ENCODE data around the gene OSTF1. TPM values are rescaled to one million over a fixed set of nuclear protein-coding genes. Genes with fewer than 3 reads are reported as not detected.

The OSTF1 gene
- total and polyA plus RNA-seq, 10 of the 15 experiments (the other 5 are each of a cell fraction or from before 2014, with no cell fraction given): 36.2 to 82.4 (median 46.9) TPM

GRCh38 chr9:75069171-75069570, 19.1 kb upstream of the OSTF1 start:
- Histone ChIP-seq H3K4me3 (no peak overlapping the region), H3K4me1 (ENCODE audit: control insufficient read depth, insufficient read depth, low read length) (no peaks in the 10 kb centered on the region; the same call in 1 of the 2 replicates), H3K4me2 (ENCODE audit: control insufficient read depth, insufficient read depth) (no peak overlapping the region), H3K27me3 (replicated peaks in 1 of 2; ENCODE audit: control insufficient read depth in 2 of 2, insufficient read depth in 2 of 2, low read length in 1 of 2) (no peaks in the 10 kb centered on the region), H3K9ac (ENCODE audit: control insufficient read depth, insufficient read depth, low read length) (no peak overlapping the region), H3K36me3 (ENCODE audit: control insufficient read depth in 2 of 2, insufficient read depth in 2 of 2, low read length in 1 of 2) (no peaks in the 10 kb centered on the region), H4K20me1 (ENCODE audit: control insufficient read depth, insufficient read depth) (no peaks in the 10 kb centered on the region), H3K27ac (ENCODE audit: control insufficient read depth, insufficient read depth) (no peak overlapping the region), H3K9me3 (replicated peaks; ENCODE audit: control insufficient read depth, insufficient read depth, low read length) (no peaks in the 10 kb centered on the region), H3K79me2 (ENCODE audit: control insufficient read depth, insufficient read depth, low read length) (no peaks in the 10 kb centered on the region), H2AFZ (ENCODE audit: control insufficient read depth, low read depth, low read length) (no peak overlapping the region)
- BruUV-seq (replicated peaks): no TSS peak
- 79% methylated on average over 2 of the region's 2 CpGs for WGBS (ENCODE audit: insufficient coverage, insufficient replicate concordance, low lambda C conversion rate, missing lambda C conversion rate)
- SMC1A ChIA-PET (ENCODE audit: uncharacterized antibody, unreplicated experiment): interaction anchor here (1.3 kb wide), 1 partner anchor 291 kb away, joined by 4 read pairs; no protein-coding TSS in a partner anchor
- intact Hi-C loops (cut with micrococcal nuclease; ENCODE audit: unreplicated experiment) (no loop called here), in situ Hi-C loops (cut with MboI) (no loop called here)
- no peak for FAIRE-seq
- TF ChIP-seq, protein P1, sequence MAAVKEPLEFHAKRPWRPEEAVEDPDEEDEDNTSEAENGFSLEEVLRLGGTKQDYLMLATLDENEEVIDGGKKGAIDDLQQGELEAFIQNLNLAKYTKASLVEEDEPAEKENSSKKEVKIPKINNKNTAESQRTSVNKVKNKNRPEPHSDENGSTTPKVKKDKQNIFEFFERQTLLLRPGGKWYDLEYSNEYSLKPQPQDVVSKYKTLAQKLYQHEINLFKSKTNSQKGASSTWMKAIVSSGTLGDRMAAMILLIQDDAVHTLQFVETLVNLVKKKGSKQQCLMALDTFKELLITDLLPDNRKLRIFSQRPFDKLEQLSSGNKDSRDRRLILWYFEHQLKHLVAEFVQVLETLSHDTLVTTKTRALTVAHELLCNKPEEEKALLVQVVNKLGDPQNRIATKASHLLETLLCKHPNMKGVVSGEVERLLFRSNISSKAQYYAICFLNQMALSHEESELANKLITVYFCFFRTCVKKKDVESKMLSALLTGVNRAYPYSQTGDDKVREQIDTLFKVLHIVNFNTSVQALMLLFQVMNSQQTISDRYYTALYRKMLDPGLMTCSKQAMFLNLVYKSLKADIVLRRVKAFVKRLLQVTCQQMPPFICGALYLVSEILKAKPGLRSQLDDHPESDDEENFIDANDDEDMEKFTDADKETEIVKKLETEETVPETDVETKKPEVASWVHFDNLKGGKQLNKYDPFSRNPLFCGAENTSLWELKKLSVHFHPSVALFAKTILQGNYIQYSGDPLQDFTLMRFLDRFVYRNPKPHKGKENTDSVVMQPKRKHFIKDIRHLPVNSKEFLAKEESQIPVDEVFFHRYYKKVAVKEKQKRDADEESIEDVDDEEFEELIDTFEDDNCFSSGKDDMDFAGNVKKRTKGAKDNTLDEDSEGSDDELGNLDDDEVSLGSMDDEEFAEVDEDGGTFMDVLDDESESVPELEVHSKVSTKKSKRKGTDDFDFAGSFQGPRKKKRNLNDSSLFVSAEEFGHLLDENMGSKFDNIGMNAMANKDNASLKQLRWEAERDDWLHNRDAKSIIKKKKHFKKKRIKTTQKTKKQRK (IDR thresholded peaks at IDR 0.05; ENCODE audit: low read depth, low read length): no peak
- TF ChIP-seq NR2F1 (conservative IDR thresholded peaks at IDR 0.05) (no peak), ZNF592 (IDR thresholded peaks at IDR 0.05) (no peak), MTA2 (IDR thresholded peaks at IDR 0.05; ENCODE audit: low read depth) (no peak), BCL11A (IDR thresholded peaks at IDR 0.05; ENCODE audit: low read depth, low read length) (no peak), MEF2A (IDR thresholded peaks at IDR 0.05; ENCODE audit: insufficient read depth, low read depth, low read length) (no peak), POU2F2 (IDR thresholded peaks at IDR 0.05; ENCODE audit: borderline replicate concordance, low read depth, low read length) (no peak), CUX1 (IDR thresholded peaks at IDR 0.05; ENCODE audit: insufficient replicate concordance, low read depth, low read length) (no peak)
- no peak for DNase-seq (ENCODE audit: low read depth, low spot score)
- RAD21 ChIA-PET (ENCODE audit: unreplicated experiment): interaction anchor here (1.5 kb wide), 1 partner anchor 41 kb away, joined by 4 read pairs; the partner anchor contains the start of gene CARNMT1
- ATAC-seq: no peak
- POLR2A ChIA-PET: no interaction called here
- CTCF ChIA-PET: interaction anchor here (1.0 to 1.5 kb wide), 3 partner anchors 98 to 297 kb away, joined by 3 to 11 read pairs (median 5); no protein-coding TSS in a partner anchor

All from GM12878 (cell line).